Bronchial smooth muscle cell (primary cell): ENCODE results near the gene OTOG. TPM values are rescaled to one million over a fixed set of nuclear protein-coding genes. Genes with fewer than 3 reads are reported as not detected.

ENCODE experiments used
- total RNA-seq: library from RNA; depleted of rRNA; stranded (reverse); fragments of >200 nt; gene quantifications from 2 replicates; pipeline ENCODE4 v1.2.1, GENCODE V29; 2014

OTOG gene, protein sequence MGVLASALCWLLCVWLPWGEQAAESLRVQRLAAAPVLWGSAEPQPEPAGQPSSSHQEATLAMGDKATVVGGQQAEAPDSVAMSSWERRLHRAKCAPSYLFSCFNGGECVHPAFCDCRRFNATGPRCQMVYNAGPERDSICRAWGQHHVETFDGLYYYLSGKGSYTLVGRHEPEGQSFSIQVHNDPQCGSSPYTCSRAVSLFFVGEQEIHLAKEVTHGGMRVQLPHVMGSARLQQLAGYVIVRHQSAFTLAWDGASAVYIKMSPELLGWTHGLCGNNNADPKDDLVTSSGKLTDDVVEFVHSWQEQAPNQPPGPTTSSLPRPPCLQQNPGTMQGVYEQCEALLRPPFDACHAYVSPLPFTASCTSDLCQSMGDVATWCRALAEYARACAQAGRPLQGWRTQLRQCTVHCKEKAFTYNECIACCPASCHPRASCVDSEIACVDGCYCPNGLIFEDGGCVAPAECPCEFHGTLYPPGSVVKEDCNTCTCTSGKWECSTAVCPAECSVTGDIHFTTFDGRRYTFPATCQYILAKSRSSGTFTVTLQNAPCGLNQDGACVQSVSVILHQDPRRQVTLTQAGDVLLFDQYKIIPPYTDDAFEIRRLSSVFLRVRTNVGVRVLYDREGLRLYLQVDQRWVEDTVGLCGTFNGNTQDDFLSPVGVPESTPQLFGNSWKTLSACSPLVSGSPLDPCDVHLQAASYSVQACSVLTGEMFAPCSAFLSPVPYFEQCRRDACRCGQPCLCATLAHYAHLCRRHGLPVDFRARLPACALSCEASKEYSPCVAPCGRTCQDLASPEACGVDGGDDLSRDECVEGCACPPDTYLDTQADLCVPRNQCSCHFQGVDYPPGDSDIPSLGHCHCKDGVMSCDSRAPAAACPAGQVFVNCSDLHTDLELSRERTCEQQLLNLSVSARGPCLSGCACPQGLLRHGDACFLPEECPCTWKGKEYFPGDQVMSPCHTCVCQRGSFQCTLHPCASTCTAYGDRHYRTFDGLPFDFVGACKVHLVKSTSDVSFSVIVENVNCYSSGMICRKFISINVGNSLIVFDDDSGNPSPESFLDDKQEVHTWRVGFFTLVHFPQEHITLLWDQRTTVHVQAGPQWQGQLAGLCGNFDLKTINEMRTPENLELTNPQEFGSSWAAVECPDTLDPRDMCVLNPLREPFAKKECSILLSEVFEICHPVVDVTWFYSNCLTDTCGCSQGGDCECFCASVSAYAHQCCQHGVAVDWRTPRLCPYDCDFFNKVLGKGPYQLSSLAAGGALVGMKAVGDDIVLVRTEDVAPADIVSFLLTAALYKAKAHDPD (N-terminal part only)
- not detected in 2 replicates for total RNA-seq

GRCh38 chr11:17547051-17547577, at the start of gene OTOG:
Gene OTOG, plus strand, starts transcription at chr11:17547259. Its CDS starts 114 bp downstream, at chr11:17547373.

GRCh38 chr11:17544181-17544622, 2.9 kb upstream of the OTOG start, which contains the start of gene USH1C:
Gene USH1C, minus strand, starts transcription at chr11:17544416. Its CDS starts 109 bp downstream, at chr11:17544307.

Other genes starting within 250 kb of the OTOG start
- gene NCR3LG1, start 195.5 kb upstream of the OTOG start, total RNA-seq, result 1.3 and 2.2 TPM in 2 replicates
- gene KCNJ11, start 158.6 kb upstream of the OTOG start, total RNA-seq, result not detected in 2 replicates
- not detected in 2 replicates for gene ABCC8, start 70.4 kb upstream of the OTOG start, total RNA-seq
- not detected in 2 replicates for gene USH1C, start 2.8 kb upstream of the OTOG start, total RNA-seq
- gene MYOD1, start 172.3 kb downstream of the OTOG start, total RNA-seq, result not detected in 2 replicates
- gene KCNC1, start 187.5 kb downstream of the OTOG start, total RNA-seq, result under 0.01 TPM in 1 of 2 replicates, not detected in the other